HG03571 (cell line): ENCODE measurements around the gene CUEDC2.

Experiments
- ATAC-seq: cut with Tn5 transposase; IDR thresholded peaks from one replicate; pipeline ENCODE4 v1.9.1; 2021; ENCODE audit not compliant: unreplicated experiment

Gene CUEDC2

GRCh38 chr10:102411341-102412255 is 20.8 kb downstream of the CUEDC2 start:
- no peak for ATAC-seq

- ATAC-seq = no peak
Measured at GRCh38 chr10:102410429-102411073, 21.8 kb downstream of the CUEDC2 start.

- ATAC-seq = no peak
Measured at GRCh38 chr10:102409604-102410428, 22.6 kb downstream of the CUEDC2 start.

- ATAC-seq = no peak
Measured at GRCh38 chr10:102408728-102409603, 23.4 kb downstream of the CUEDC2 start.

GRCh38 chr10:102408131-102408727 is 24.1 kb downstream of the CUEDC2 start:
- ATAC-seq = no peak

- ATAC-seq = no peak
Measured at GRCh38 chr10:102407425-102408130, 24.8 kb downstream of the CUEDC2 start.

GRCh38 chr10:102406815-102407214 is 25.6 kb downstream of the CUEDC2 start:
- no peak for ATAC-seq

- no peak for ATAC-seq
Measured at GRCh38 chr10:102405632-102406031, 26.7 kb downstream of the CUEDC2 start.

- ATAC-seq = no peak
Measured at GRCh38 chr10:102405108-102405571, 27.2 kb downstream of the CUEDC2 start.

- no peak for ATAC-seq
Measured at GRCh38 chr10:102404361-102405107, 27.8 kb downstream of the CUEDC2 start.

- ATAC-seq = no peak
Measured at GRCh38 chr10:102403115-102403514, 29.3 kb downstream of the CUEDC2 start.

- ATAC-seq = no peak
Measured at GRCh38 chr10:102402512-102402896, 29.9 kb downstream of the CUEDC2 start.

- no peak for ATAC-seq
Measured at GRCh38 chr10:102401735-102402511, 30.5 kb downstream of the CUEDC2 start.

GRCh38 chr10:102401342-102401654 is 31.1 kb downstream of the CUEDC2 start:
- no peak for ATAC-seq

- ATAC-seq = no peak
Measured at GRCh38 chr10:102400598-102401341, 31.6 kb downstream of the CUEDC2 start.

- ATAC-seq = no peak
Measured at GRCh38 chr10:102400076-102400475, 32.3 kb downstream of the CUEDC2 start.
